Nephron (organoid): ENCODE results near the gene ROS1.
A peak's percentile ranks its signal among the peaks of the same experiment; 100 is the strongest.

Source experiments
- H3K27ac Mint-ChIP-seq, 3 experiments: 2 replicates each; pipeline ENCODE4 v1.8.0; 2020; ENCODE audit warnings: mixed read lengths in 3 of 3, mild to moderate bottlenecking in 2 of 3, moderate library complexity in 1 of 3
- H3K27me3 Mint-ChIP-seq: 2 replicates; pipeline ENCODE4 v1.8.0; 2021; ENCODE audit warnings: low read depth, mild to moderate bottlenecking, moderate library complexity, mixed read lengths
- H3K36me3 Mint-ChIP-seq: 2 replicates; pipeline ENCODE4 v1.8.0; 2020; ENCODE audit warnings: low read depth, mixed read lengths
- H3K4me1 Mint-ChIP-seq: 2 replicates; pipeline ENCODE4 v1.8.0; 2020; ENCODE audit warnings: mixed read lengths
- H3K4me3 Mint-ChIP-seq, 3 experiments: 2 replicates each; pipeline ENCODE4 v1.8.0; 2020; ENCODE audit warnings: mild to moderate bottlenecking in 3 of 3, mixed read lengths in 3 of 3, moderate library complexity in 2 of 3
- H3K9me3 Mint-ChIP-seq: 2 replicates; pipeline ENCODE4 v1.8.0; 2020; ENCODE audit warnings: mixed read lengths
- TF ChIP-seq, protein P1 (sequence below), 3 experiments: fragments of 200-600 bp; sonication (generic); IDR thresholded peaks; one replicate each; pipeline ENCODE4 v1.5.0; 2021; ENCODE audit warnings: antibody characterized with exemption in 3 of 3; ENCODE audit not compliant: unreplicated experiment in 3 of 3

The ROS1 gene

DNA sequence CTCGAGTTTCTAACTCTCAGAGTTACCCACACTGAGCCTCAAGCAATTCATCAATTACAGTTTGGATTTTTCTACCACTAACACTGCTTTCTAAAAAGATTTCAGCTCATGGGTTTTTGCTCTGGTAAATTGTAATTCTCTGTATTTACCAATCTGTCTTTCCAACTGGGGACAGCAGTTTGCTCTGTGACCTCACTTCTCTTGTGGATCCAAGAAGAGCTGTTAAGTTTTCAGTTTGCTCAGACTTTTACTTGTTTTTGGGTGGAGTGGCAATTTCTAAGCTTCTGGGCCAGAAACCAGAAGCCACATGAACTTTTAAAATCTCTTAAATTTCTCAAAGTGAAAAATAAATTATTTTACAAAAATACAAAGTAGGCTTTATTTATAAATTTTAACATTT, 74.2 kb downstream of the ROS1 start:
- no peaks in the 10 kb centered on the region for H3K36me3 Mint-ChIP-seq
- H3K27me3 Mint-ChIP-seq: peaks cover 4% of the 10 kb centered on the region
- TF ChIP-seq, protein P1, sequence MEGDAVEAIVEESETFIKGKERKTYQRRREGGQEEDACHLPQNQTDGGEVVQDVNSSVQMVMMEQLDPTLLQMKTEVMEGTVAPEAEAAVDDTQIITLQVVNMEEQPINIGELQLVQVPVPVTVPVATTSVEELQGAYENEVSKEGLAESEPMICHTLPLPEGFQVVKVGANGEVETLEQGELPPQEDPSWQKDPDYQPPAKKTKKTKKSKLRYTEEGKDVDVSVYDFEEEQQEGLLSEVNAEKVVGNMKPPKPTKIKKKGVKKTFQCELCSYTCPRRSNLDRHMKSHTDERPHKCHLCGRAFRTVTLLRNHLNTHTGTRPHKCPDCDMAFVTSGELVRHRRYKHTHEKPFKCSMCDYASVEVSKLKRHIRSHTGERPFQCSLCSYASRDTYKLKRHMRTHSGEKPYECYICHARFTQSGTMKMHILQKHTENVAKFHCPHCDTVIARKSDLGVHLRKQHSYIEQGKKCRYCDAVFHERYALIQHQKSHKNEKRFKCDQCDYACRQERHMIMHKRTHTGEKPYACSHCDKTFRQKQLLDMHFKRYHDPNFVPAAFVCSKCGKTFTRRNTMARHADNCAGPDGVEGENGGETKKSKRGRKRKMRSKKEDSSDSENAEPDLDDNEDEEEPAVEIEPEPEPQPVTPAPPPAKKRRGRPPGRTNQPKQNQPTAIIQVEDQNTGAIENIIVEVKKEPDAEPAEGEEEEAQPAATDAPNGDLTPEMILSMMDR (IDR thresholded peaks at IDR 0.05; ENCODE audit: unreplicated experiment in 3 of 3): no peak
- no peak overlapping the region for H3K4me3 Mint-ChIP-seq
- no peaks in the 10 kb centered on the region for H3K9me3 Mint-ChIP-seq
- H3K4me1 Mint-ChIP-seq: no peaks in the 10 kb centered on the region
- no peak overlapping the region for H3K27ac Mint-ChIP-seq

DNA sequence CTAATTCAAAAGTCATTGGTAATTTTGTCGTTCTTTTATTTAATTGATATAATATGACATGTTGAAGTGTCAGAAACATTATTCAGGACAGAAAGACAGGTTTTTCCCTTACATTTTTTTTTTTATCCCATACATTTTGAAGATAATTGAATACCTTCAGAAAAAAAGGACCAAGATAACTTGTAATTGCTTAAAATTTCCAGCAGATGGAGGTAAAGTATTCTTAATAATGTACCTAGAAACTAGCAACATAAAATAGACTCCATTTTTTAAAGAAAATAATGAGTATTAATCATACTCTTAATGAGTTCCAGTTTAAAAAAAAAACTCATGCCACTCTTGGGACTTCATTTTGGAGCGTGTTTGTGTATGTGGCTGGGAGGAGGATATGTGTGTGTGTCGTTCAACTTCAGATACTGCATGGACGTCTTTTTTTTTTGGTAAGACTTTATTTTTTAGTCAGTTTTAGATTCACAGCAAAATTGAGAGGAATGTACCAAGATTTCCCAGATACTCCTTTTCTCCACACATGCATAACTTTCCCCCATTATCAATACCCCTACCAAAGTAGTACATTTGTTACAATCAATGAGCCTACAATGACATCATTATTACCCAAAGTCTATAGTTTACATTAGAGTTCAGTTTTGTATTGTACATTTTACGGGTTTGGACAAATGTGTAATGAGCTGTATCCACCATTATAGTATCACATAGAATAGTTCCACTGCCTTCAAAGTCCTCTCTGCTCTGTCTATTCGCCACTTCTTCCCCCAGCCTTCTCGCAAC, 79.4 kb downstream of the ROS1 start:
- H3K4me3 Mint-ChIP-seq: peak overlapping the region in 1 of 3 experiments; percentile 20
- no peaks in the 10 kb centered on the region for H3K4me1 Mint-ChIP-seq
- H3K27me3 Mint-ChIP-seq: peaks cover 10% of the 10 kb centered on the region
- no peaks in the 10 kb centered on the region for H3K36me3 Mint-ChIP-seq
- TF ChIP-seq, protein P1 (IDR thresholded peaks at IDR 0.05; ENCODE audit: unreplicated experiment in 3 of 3): peak; percentile 45 to 70 (median 45)
- H3K9me3 Mint-ChIP-seq: no peaks in the 10 kb centered on the region
- H3K27ac Mint-ChIP-seq: no peak overlapping the region

DNA sequence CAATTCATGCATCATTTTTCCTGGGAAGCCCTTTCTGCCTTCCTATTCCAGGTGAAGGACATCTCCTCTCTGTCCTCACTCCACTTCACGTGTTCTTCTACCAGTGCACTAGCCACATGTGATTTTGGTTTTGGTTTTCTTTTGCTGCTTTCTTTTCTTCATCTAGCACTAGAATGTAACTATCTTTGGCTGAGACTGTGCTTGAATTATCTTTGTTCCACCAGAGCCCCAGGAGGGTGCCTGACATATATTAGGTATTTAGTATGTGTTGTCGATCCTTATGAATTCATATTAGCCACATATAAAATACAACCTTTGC, 80.5 kb downstream of the ROS1 start:
- TF ChIP-seq, protein P1 (IDR thresholded peaks at IDR 0.05; ENCODE audit: unreplicated experiment in 3 of 3): no peak

DNA sequence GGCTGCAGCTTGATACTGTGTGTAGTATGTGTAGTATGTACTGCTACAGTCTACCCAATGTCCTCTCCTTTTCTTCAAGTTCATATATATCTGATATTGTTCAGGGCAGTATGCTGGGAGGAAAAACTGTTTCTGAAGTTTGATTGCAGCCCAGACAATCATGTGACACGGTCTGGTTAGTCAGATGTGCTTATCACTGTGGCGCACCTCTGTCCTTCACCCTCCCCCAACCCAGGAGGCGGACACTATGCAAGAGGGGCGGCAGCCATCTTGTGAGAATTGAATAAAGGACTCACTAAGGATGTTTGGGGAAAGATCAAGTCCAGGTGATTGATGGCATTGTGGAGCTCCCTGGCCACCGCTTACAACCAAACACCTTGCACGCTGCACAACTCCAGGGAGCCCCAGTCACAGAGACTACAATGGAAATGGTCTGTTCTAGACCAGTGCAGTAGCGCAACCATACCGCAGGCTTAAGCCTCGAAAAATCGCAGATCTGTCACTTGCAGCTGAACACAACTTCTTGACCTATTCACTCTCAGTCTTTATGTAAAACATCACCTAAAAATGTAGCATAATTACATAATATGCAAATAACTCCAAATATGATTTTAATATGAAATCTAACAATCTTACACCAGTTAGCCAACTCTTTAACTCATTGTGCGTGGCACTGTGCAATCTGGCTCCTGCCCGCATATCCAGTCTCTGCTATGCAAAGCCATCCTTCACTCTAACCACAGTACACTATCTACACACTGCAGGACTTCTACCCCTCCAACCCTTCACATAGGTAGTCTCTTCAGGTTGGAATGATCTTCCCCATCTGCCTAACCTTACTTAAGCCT, 81.1 kb downstream of the ROS1 start:
- TF ChIP-seq, protein P1 (IDR thresholded peaks at IDR 0.05; ENCODE audit: unreplicated experiment in 3 of 3): no peak
- Mint-ChIP-seq H3K9me3 (no peaks in the 10 kb centered on the region), H3K27me3 (peaks cover 10% of the 10 kb centered on the region), H3K4me1 (no peaks in the 10 kb centered on the region), H3K4me3 (no peak overlapping the region), H3K36me3 (no peaks in the 10 kb centered on the region), H3K27ac (no peak overlapping the region)

More for the DNA sequence above, 80.5 kb downstream of the ROS1 start:
- H3K4me1 Mint-ChIP-seq: no peaks in the 10 kb centered on the region
- no peak overlapping the region for H3K27ac Mint-ChIP-seq
- no peaks in the 10 kb centered on the region for H3K9me3 Mint-ChIP-seq
- peaks cover 10% of the 10 kb centered on the region for H3K27me3 Mint-ChIP-seq
- H3K4me3 Mint-ChIP-seq: no peak overlapping the region
- H3K36me3 Mint-ChIP-seq: no peaks in the 10 kb centered on the region

DNA sequence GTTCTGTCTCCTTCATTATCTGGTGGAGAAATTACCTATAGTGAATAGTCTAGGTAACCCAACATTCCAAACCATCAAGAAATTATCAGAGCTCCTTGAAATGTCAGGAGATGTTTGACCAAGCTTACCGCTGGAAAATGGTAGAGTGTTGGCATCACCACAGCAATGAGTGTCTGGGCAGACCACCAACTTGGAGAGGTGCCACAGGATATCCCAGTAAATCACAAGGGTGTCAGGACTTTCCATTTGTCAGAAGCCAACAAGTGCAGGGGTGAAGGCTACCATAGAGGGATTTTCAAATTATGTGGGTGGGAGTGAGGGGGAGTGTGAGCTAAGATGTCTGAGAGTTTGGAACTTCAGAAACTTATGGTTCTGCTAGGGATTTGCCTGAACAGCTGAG, 87.2 kb downstream of the ROS1 start:
- H3K27ac Mint-ChIP-seq: no peak overlapping the region

More for the DNA sequence above, 87.2 kb downstream of the ROS1 start:
- Mint-ChIP-seq H3K36me3 (no peaks in the 10 kb centered on the region), H3K4me1 (no peaks in the 10 kb centered on the region), H3K4me3 (no peak overlapping the region), H3K9me3 (peaks cover 10% of the 10 kb centered on the region), H3K27me3 (no peaks in the 10 kb centered on the region)
- TF ChIP-seq, protein P1 (IDR thresholded peaks at IDR 0.05; ENCODE audit: unreplicated experiment in 3 of 3): no peak
